CD4-positive, CD25-positive, alpha-beta regulatory T cell (primary cell): ENCODE data around the gene CCR7. TPM values are rescaled to one million over a fixed set of nuclear protein-coding genes. Genes with fewer than 3 reads are reported as not detected.

Experiments
- ATAC-seq, 2 donors: fragments of 150-1000 bp; cut with Tn5 transposase; one replicate each; pipeline ENCODE4 v1.10.0; 2021; ENCODE audit warnings: low read depth in 2 of 2, moderate number of reproducible peaks in 2 of 2, moderate library complexity in 1 of 2
- DNase-seq, 3 donors: peaks; one replicate each; pipeline versions ENCODE4 v3.0.0 to v3.0.0-alpha.2; 2012 to 2022; ENCODE audit warnings: mixed read lengths in 1 of 3
- H3K27ac ChIP-seq: one replicate; pipeline ENCODE4 v1.7.0; 2013; ENCODE audit warnings: mild to moderate bottlenecking, low read length; ENCODE audit not compliant: insufficient read depth, poor library complexity, severe bottlenecking
- H3K27me3 ChIP-seq: one replicate; pipeline ENCODE4 v1.7.0; 2013; ENCODE audit warnings: low read length; ENCODE audit not compliant: control insufficient read depth, insufficient read depth
- H3K36me3 ChIP-seq: one replicate; pipeline ENCODE4 v1.7.0; 2013; ENCODE audit warnings: mild to moderate bottlenecking, low read length, moderate library complexity; ENCODE audit not compliant: control insufficient read depth, insufficient read depth
- H3K4me1 ChIP-seq: 2 replicates; pipeline ENCODE4 v1.7.0; 2013; ENCODE audit warnings: mild to moderate bottlenecking, low read length; ENCODE audit not compliant: insufficient read depth, control insufficient read depth, poor library complexity, severe bottlenecking
- H3K4me3 ChIP-seq: one replicate; pipeline ENCODE4 v1.7.0; 2013; ENCODE audit warnings: low read depth, mild to moderate bottlenecking, low read length, moderate library complexity
- H3K9me3 ChIP-seq, 2 experiments: 1 replicate in 1 of 2; 2 replicates in 1 of 2; pipeline ENCODE4 v1.7.0; 2013; ENCODE audit warnings: low read length in 2 of 2, mild to moderate bottlenecking in 1 of 2, moderate library complexity in 1 of 2; ENCODE audit not compliant: control insufficient read depth in 2 of 2
- H3K27ac Mint-ChIP-seq, 3 donors: one replicate each; pipeline ENCODE4 v1.8.0; 2020 to 2022; ENCODE audit warnings: mild to moderate bottlenecking in 3 of 3, mixed read lengths in 3 of 3, moderate library complexity in 2 of 3
- H3K27me3 Mint-ChIP-seq: one replicate; pipeline ENCODE4 v1.8.0; 2022; ENCODE audit warnings: mild to moderate bottlenecking, mixed read lengths
- H3K36me3 Mint-ChIP-seq: one replicate; pipeline ENCODE4 v1.8.0; 2020; ENCODE audit warnings: mixed read lengths
- H3K4me1 Mint-ChIP-seq, 4 donors: one replicate each; pipeline ENCODE4 v1.8.0; 2020 to 2022; ENCODE audit warnings: mixed read lengths in 4 of 4, mild to moderate bottlenecking in 1 of 4
- H3K4me3 Mint-ChIP-seq, 4 donors: one replicate each; pipeline ENCODE4 v1.8.0; 2020 to 2022; ENCODE audit warnings: mild to moderate bottlenecking in 4 of 4, mixed read lengths in 4 of 4, moderate library complexity in 3 of 4
- H3K9me3 Mint-ChIP-seq, 7 donors: one replicate each; pipeline ENCODE4 v1.8.0; 2020 to 2022; ENCODE audit warnings: mixed read lengths in 7 of 7, mild to moderate bottlenecking in 3 of 7, moderate library complexity in 2 of 7
- polyA plus RNA-seq, 4 donors: library from polyadenylated mRNA; unstranded; fragments of 300-500 nt; fragmentation: Illumina TruSeq; gene quantifications; one replicate each; pipeline ENCODE4 v1.2.3, GENCODE V29; 2021
- total RNA-seq: library from RNA; stranded (reverse); gene quantifications from one replicate; pipeline ENCODE4 v1.2.3, GENCODE V29; 2022

Gene CCR7
- total and polyA plus RNA-seq, 5 donors from 2014 or later: 192 to 828 (median 530) TPM

GRCh38 chr17:40551879-40552768, 13.1 kb downstream of the CCR7 start:
- Histone ChIP-seq H3K9me3 (no peaks in the 10 kb centered on the region), H3K4me3 (no peak overlapping the region), H3K36me3 (peaks cover 52% of the 10 kb centered on the region), H3K4me1 (peaks cover 83% of the 10 kb centered on the region), H3K27me3 (no peaks in the 10 kb centered on the region), H3K27ac (peak overlapping the region; percentile 64)
- Mint-ChIP-seq H3K27me3 (no peaks in the 10 kb centered on the region), H3K36me3 (peaks cover 36% of the 10 kb centered on the region), H3K4me1 (peaks cover 18 to 100% (median 63%) of the 10 kb centered on the region in 4 donors), H3K4me3 (peak overlapping the region in 3 of 4 donors; percentile 24 to 81 (median 68)), H3K9me3 (no peaks in the 10 kb centered on the region), H3K27ac (peak overlapping the region; percentile 83 to 95 (median 86))
- no peak for DNase-seq
- ATAC-seq: no peak

- H3K9me3 ChIP-seq: no peaks in the 10 kb centered on the region
- peaks cover 18 to 100% (median 67%) of the 10 kb centered on the region in 4 donors for H3K4me1 Mint-ChIP-seq
- H3K9me3 Mint-ChIP-seq: no peaks in the 10 kb centered on the region
- H3K36me3 ChIP-seq: peaks cover 44% of the 10 kb centered on the region
- peaks cover 29% of the 10 kb centered on the region for H3K36me3 Mint-ChIP-seq
- H3K4me3 Mint-ChIP-seq: peak overlapping the region in 2 of 4 donors; percentile 42 to 68
- H3K27me3 ChIP-seq: no peaks in the 10 kb centered on the region
- ATAC-seq (no peak), DNase-seq (no peak)
- H3K27ac ChIP-seq: peak overlapping the region; percentile 26
- H3K27me3 Mint-ChIP-seq: no peaks in the 10 kb centered on the region
- peaks cover 87% of the 10 kb centered on the region for H3K4me1 ChIP-seq
- H3K4me3 ChIP-seq: no peak overlapping the region
- H3K27ac Mint-ChIP-seq: peak overlapping the region; percentile 15 to 83 (median 75)
Measured at GRCh38 chr17:40551091-40551878, 14.0 kb downstream of the CCR7 start.

DNA sequence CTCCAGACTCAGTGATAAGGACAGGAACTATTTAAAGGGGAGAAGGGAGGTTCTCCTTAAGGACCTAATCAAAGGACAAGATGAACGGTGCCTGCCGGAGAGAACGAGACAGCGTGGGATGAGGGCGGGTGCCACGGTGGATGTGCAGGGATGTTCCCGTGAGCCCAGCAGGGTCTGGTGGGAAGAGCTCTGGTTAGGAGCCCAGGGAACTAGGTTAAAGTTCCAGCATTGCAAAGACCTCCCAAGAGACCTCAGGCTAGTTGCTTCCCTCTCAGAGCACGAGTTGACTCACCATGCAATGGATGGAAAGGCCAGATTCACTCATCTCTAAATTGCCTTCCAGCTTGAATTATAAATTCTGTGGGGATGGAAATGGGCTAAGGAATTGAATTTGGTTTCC, 14.7 kb downstream of the CCR7 start:
- Histone ChIP-seq H3K36me3 (peaks cover 37% of the 10 kb centered on the region), H3K9me3 (no peaks in the 10 kb centered on the region), H3K27ac (peak overlapping the region; percentile 1), H3K27me3 (no peaks in the 10 kb centered on the region), H3K4me3 (no peak overlapping the region), H3K4me1 (peaks cover 89% of the 10 kb centered on the region)
- DNase-seq: no peak
- no peak for ATAC-seq
- Mint-ChIP-seq H3K9me3 (no peaks in the 10 kb centered on the region), H3K4me3 (peak overlapping the region in 1 of 4 donors; percentile 42), H3K27me3 (no peaks in the 10 kb centered on the region), H3K27ac (peak overlapping the region in 1 of 3 donors; percentile 75), H3K36me3 (peaks cover 25% of the 10 kb centered on the region), H3K4me1 (peaks cover 18 to 100% (median 71%) of the 10 kb centered on the region in 4 donors)

DNA sequence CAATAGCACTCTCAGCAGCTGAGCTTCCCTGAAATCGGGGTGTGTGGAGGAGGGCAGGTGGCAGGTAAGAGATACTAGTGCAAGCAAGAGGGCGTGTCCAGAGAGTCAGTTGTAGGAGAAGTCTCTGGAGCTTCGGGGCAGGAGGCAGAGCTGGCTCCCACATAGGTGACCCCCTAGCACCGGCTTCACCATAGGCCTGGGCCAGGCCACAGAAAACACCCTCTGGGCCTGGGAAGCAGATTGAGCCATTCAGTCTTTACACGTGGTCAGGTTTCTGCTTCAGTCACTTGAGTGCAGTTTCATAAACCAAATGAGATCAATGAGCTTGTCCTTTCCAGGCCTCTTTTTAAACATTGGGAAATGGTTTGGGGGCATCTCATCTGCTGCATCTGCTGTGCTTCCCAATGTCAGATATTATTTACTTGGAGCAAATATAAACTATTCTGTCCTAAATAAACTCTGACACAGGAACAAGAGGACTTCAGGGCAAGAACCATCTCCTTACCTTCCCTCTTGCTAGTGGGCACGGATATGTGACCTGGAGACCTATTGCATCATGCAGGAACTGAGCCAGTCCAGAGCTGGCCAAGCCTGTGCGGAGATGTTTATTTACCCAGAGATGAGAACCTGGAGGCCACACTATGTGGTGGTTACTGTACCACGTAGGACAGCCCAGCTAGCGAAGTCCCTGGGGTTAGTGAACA, 16.1 kb downstream of the CCR7 start:
- Histone ChIP-seq H3K4me1 (peaks cover 81% of the 10 kb centered on the region), H3K36me3 (peaks cover 23% of the 10 kb centered on the region), H3K4me3 (no peak overlapping the region), H3K27ac (peak overlapping the region; percentile 60), H3K9me3 (no peaks in the 10 kb centered on the region), H3K27me3 (no peaks in the 10 kb centered on the region)
- Mint-ChIP-seq H3K4me3 (peak overlapping the region; percentile 26 to 80 (median 58)), H3K27ac (peak overlapping the region; percentile 78 to 86 (median 86)), H3K36me3 (peaks cover 13% of the 10 kb centered on the region), H3K27me3 (no peaks in the 10 kb centered on the region), H3K9me3 (no peaks in the 10 kb centered on the region), H3K4me1 (peaks cover 18 to 92% (median 61%) of the 10 kb centered on the region in 4 donors)
- ATAC-seq: no peak
- DNase-seq: no peak

DNA sequence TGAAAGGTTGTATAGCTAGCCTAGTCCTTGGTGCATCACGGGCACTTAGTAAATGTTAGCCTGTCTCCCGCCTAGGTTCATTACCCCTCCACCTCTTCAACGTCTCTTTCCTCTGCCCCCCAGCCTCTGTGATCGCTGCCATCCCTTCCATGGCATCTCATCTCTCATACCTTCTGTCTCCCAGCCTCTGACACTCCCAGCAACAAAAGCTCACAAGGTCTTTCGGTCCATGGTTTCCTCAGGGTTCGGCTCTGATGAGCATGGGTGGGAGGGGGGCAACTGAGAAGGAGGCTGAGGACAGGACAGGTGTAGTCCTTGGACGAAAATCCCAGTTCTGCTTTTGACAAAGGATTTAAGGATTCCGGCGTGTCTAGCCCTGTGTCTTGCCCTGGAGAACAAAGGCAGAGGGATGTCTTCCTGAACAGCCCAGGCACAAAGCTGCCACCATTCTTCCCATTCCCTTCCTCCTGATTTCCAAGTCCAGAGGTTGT, 16.7 kb downstream of the CCR7 start:
- peak overlapping the region; percentile 60 for H3K27ac ChIP-seq
- Mint-ChIP-seq H3K4me3 (peak overlapping the region; percentile 58 to 80 (median 66)), H3K36me3 (peaks cover 7% of the 10 kb centered on the region), H3K9me3 (no peaks in the 10 kb centered on the region), H3K4me1 (peaks cover 14 to 88% (median 56%) of the 10 kb centered on the region in 4 donors), H3K27me3 (no peaks in the 10 kb centered on the region), H3K27ac (peak overlapping the region; percentile 69 to 90 (median 86))
- DNase-seq: no peak
- H3K36me3 ChIP-seq: peaks cover 17% of the 10 kb centered on the region
- no peak overlapping the region for H3K4me3 ChIP-seq
- ATAC-seq: no peak
- no peaks in the 10 kb centered on the region for H3K9me3 ChIP-seq
- no peaks in the 10 kb centered on the region for H3K27me3 ChIP-seq
- H3K4me1 ChIP-seq: peaks cover 75% of the 10 kb centered on the region

DNA sequence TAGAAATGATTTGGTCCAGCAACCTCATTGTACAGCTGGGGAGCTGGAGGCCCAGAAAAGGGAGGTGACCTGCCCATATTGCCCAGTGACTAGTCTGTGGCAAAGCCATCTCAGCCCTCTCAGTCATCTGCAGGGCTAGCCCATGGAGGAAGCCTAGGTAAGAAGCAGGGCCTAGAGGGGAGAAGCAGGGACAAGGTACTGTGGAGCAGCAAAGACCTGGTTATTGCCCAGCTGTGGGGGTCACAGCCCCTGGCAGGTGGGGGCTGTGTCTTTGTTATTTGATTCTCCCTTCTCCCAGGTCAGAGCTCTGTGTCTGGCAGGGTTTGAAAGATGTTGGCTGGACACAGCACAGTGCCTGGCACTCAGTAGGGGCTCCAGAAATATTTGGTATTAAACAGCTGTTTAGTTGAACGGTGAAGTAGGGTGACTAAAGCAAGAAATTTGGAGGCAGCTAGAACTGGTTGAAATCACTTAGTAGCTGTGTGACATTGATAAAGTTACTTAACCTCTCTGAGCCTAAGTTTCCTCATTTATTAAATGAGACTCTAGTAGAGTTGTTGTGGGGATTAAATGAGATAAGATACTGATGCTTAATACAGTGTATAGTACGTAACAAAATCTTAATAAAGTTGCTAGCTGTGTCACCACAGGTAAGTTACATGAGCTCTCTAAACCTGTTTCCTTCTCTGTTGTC, 17.3 kb downstream of the CCR7 start:
- no peaks in the 10 kb centered on the region for H3K9me3 ChIP-seq
- DNase-seq (no peak), ATAC-seq (peak; percentile 10 to 12)
- Mint-ChIP-seq H3K27me3 (no peaks in the 10 kb centered on the region), H3K36me3 (peaks cover 6% of the 10 kb centered on the region), H3K4me3 (peak overlapping the region in 3 of 4 donors; percentile 59 to 83 (median 80)), H3K4me1 (peaks cover 12 to 86% (median 53%) of the 10 kb centered on the region in 4 donors), H3K27ac (peak overlapping the region; percentile 86 to 92 (median 90)), H3K9me3 (no peaks in the 10 kb centered on the region)
- H3K4me1 ChIP-seq: peaks cover 71% of the 10 kb centered on the region
- no peaks in the 10 kb centered on the region for H3K27me3 ChIP-seq
- no peak overlapping the region for H3K4me3 ChIP-seq
- H3K36me3 ChIP-seq: peaks cover 11% of the 10 kb centered on the region
- peak overlapping the region; percentile 60 for H3K27ac ChIP-seq
